ENCODE data around the gene KCNG1.
"Not testable (repeated sequence)": the region's sequence is repeated elsewhere in the genome, so short reads cannot be mapped to it uniquely, and the experiment has no call there.

The KCNG1 gene

DNA sequence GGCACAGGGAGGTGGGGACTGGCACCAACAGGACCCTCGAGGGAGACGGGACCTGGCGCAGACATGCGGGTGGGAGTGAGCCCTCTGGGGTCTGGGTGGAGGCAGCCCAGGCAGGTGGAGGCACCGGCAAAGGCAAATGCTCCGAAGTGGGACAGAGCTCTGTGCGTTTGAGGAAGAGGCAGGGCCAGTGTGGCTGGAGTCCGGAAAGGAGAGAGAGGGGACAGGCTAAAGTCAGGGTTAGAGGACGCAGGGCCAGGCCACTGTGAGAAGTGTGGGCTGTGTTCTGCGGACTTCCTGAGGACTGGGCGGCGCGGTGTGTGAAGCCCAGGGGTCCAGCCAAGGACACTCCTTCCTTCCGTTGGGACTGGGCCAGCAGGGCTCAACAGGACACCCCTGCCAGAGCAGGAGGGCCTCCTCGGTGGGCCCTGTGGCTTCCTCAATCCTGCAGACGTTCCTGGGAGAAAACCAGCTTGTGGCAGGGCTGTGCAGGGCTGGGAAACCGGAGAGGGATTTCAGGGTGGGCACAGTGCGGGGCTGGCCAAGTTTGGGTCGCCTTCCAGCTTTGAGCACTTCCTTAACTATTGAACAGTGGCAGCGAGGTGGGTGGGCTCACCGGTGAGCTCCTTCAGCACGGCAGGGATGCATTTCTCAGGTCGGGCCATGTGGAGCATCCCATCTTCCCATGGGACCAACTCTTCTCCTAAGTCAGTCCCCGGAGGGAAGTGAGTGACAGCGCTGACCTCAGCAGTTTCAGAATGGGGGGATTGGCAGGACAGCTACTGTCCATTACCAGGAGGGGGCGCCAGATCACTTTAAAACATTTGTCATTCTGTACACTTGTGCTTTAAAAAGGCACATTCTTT is 41.8 kb downstream of the KCNG1 start:
- DNase-seq: peak; percentile 28

DNA sequence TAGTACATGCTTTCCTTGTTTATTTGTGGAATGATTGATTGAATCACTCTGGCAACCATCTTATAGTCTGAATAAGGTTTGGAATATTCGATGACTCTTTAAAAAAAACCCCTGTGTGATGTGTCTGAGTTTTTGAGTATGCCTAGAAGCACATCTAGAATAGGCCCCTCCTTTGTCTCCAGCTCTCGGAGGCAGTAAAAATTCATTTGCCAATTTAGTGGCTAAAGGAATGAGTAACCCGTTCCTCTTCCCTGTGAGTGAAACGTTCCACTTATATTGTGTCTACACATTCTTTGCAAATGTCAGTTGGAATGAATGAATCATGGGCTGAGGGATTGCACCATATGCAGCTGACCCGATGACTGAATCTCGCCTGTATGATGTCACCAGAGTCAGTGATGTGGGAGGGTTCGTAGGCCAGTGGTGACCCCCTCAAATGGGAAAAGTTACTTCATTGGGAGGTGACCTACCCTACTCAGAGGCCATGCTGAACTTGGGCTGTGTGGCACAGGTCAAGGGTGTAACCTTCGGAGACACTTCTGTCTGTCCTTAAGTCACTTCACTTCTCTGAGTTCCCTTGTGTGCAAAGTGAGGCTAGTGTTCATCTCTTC is 42.7 kb downstream of the KCNG1 start:
- no peak for DNase-seq

DNA sequence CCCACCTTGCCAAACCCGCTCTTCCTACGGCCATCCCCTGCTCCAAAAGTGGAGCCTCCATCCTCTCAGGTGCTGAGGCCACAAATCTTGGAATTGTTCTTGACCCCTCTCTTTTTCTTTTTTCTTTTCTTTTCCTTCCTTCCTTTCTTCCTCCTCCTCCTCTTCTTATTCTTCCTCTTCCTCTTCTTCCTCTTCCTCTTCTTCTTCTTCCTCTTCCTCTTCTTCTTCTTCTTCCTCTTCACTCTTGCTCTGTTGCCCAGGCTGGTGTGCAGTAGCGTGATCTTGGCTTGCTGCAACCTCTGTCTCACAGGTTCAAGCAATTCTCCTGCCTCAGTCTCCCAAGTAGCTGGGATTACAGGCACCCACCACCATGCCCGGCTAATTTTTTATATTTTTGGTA is 44.4 kb downstream of the KCNG1 start:
- not testable (repeated sequence) for DNase-seq

GRCh38 chr20:50977066-50978021 is 45.6 kb downstream of the KCNG1 start:
- no peak for DNase-seq

DNA sequence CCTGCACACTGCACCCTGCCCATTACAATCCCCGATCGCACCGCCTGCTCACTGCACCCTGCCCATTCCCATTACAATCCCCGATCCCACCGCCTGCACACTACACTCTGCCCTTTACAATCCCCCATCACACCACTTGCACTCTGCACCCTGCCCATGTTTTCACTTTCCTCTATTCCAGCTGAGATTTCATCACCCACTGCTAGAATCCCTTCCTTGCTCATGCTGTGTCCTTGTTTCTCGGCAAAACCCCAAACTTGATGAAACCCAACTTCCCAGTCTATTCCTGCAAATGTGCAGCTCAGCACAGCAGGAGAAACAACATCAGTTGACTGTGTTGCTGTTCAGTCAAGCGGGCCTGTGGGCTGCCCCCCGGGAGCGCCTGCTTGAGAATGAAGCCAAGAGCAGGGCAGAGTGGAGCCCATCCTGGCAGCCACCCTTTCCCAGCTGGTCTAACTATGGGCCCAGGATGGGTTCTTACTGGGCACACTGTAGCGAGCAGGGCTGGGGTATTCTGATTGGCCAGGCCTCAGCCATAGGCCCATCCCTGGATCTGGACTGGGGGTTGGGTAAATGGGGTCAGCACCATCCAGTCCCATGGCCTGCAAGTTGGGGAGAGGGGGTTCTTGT is 47.1 kb downstream of the KCNG1 start:
- DNase-seq: no peak

GRCh38 chr20:50969912-50970311 is 53.0 kb downstream of the KCNG1 start:
- DNase-seq: no peak

DNA sequence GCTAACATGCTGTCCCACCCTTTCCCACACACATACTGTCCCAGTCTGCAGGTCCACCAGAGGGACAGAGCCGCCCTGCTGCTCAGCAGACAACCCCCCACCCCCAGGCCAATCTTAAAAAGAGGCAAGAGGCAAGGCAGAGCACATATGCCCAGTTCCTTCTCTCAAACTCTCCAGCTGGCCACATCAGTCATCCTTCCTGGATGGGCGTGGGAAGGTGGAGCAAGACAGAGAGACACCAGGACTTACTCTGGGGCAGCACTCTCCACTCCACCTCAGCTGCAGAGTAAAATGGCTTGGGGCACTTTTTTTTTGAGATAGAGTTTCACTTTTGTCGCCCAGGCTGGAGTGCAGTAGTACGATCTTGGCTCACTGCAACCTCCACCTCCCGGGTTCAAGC is 53.5 kb downstream of the KCNG1 start:
- DNase-seq: no peak

DNA sequence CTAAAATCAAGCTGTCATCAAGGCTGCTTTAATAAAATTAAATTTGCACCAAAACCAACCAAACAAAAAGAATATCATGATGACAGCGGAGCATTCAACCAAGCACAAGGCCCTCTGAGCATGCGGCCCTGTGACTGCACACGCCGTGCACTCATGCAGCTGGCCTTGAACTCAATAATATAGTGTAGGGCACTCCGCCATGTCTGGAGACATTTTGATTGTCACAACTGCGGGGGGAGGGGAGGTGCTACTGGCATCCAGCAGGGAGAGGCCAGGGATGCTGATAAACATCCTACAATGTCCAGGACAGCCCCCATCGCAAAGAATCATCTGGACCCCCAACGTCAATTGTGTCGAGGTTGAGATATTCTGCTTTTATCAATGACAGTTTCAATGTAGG is 54.6 kb downstream of the KCNG1 start:
- DNase-seq: no peak

DNA sequence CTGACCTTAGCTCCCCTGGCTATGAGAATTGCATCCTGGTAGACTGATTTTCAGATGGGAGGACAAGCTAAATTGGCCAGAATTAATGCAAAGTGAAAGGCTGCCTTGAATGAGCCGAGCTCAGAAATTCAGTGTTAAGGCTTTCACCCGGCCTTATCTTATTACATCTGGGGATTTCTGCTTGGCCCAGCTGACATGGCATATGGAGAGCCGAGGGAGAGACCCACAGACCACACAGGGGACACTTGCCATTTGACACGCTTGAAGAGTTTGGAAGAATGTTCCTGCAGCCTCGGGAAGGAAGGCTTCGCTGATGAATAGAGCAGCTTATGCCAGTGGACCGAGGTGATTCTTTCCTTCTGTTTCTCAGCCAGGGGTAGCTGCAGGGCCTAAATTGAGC is 55.3 kb downstream of the KCNG1 start:
- no peak for DNase-seq

- no peak for DNase-seq
Observed at GRCh38 chr20:50959543-50960126, 63.3 kb downstream of the KCNG1 start.

- peak; percentile 90 for DNase-seq
Observed at GRCh38 chr20:50958615-50959542, 64.0 kb downstream of the KCNG1 start, which contains the start of gene MOCS3. Gene MOCS3 (plus strand): TSS chr20:50958818. CDS start chr20:50958843, 25 bp downstream.

- DNase-seq: peak; percentile 90
Observed at GRCh38 chr20:50957798-50958614, 64.9 kb downstream of the KCNG1 start, which contains the start of gene DPM1. Gene DPM1 (minus strand): TSS chr20:50958532. CDS start chr20:50958523, 9 bp downstream.

DNA sequence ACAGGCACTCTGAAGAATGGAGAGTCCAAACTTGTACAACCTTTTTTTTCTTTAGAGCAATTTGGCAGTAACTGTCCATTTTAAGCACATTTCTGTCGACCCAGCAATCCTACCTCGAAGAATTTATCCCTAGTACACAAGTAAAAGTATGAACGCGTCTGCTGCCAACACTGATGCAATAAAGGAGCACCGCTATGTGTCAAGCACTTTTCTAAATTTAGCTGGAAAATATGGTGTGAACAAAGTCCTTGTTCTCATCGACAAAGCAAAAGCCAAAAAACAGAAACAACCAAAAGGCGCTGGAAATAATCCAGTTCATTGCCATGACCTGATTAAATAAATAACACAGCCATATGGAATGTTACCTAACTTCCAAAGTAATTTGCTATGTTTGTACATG is 65.6 kb downstream of the KCNG1 start:
- DNase-seq: no peak

DNA sequence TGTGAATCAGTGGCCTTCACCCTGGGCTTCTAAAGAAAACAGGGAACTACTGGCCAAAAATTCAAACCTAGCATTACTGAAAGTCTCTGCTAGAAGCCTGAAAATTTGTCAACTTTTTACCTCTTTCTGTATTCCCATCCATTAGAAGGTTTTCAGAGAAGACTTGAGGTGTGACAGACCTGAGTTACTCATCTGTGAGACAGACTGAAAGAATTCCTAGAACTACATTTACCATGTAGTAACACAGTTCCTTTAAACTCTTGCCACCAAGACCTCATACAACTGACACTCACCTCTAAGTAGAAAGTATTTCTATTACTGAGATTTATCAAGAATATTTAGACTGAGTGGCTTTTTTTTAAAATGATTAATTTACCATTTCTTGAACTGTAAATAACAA is 69.1 kb downstream of the KCNG1 start:
- DNase-seq: no peak

Data from NCI-H774 (cell line).